ENCODE measurements around the gene CLEC20A.

DNA sequence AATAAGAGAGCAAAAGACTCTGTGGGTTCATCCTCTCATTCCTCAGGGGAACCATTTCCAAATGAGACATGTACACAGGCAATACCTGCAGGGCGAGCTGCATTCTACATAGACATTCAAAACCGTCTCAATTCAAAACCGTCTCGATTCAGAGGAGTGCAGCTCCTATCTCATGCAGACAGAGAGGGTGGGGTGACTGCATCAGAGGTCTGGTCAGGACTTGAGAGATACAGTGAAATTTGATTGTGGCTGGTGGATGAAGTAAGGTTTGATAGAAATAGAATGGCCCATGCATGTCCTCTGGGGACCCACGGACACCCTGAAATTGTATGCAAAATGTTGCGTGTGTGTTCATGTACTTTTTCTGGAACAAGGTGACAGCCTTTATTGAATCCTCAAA is 43.4 kb upstream of the CLEC20A start:
- TF ChIP-seq, protein P1, sequence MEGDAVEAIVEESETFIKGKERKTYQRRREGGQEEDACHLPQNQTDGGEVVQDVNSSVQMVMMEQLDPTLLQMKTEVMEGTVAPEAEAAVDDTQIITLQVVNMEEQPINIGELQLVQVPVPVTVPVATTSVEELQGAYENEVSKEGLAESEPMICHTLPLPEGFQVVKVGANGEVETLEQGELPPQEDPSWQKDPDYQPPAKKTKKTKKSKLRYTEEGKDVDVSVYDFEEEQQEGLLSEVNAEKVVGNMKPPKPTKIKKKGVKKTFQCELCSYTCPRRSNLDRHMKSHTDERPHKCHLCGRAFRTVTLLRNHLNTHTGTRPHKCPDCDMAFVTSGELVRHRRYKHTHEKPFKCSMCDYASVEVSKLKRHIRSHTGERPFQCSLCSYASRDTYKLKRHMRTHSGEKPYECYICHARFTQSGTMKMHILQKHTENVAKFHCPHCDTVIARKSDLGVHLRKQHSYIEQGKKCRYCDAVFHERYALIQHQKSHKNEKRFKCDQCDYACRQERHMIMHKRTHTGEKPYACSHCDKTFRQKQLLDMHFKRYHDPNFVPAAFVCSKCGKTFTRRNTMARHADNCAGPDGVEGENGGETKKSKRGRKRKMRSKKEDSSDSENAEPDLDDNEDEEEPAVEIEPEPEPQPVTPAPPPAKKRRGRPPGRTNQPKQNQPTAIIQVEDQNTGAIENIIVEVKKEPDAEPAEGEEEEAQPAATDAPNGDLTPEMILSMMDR (conservative IDR thresholded peaks at IDR 0.05) = no peak
- TF ChIP-seq EZH2 (IDR thresholded peaks at IDR 0.05; ENCODE audit: low read depth) = no peak
